ENCODE data around the gene GALNS.

Gene GALNS

GRCh38 chr16:88888057-88888456 lies 31.3 kb upstream of the GALNS start:
- H3K4me3 ChIP-seq (ENCODE audit: low read depth, low read length), result no peak overlapping the region
- DNase-seq (ENCODE audit: low read depth, low spot score), result no peak
- no peak for TF ChIP-seq CTCF (IDR thresholded peaks at IDR 0.05; ENCODE audit: low read depth, low read length)
- in situ Hi-C loops (cut with HindIII; ENCODE audit: low sequenced_read_pairs), result no loop called here

- no peak for TF ChIP-seq CTCF (IDR thresholded peaks at IDR 0.05; ENCODE audit: low read depth, low read length)
- DNase-seq (ENCODE audit: low read depth, low spot score), result no peak
- H3K4me3 ChIP-seq (ENCODE audit: low read depth, low read length), result no peak overlapping the region
Measured at GRCh38 chr16:88886845-88887521, 30.2 kb upstream of the GALNS start.

GRCh38 chr16:88886420-88886844 lies 29.7 kb upstream of the GALNS start:
- no peak for DNase-seq (ENCODE audit: low read depth, low spot score)
- H3K4me3 ChIP-seq (ENCODE audit: low read depth, low read length), result no peak overlapping the region
- no peak for TF ChIP-seq CTCF (IDR thresholded peaks at IDR 0.05; ENCODE audit: low read depth, low read length)
- in situ Hi-C loops (cut with HindIII; ENCODE audit: low sequenced_read_pairs), result no loop called here

More at GRCh38 chr16:88886845-88887521, 30.2 kb upstream of the GALNS start:
- in situ Hi-C loops (cut with HindIII; ENCODE audit: low sequenced_read_pairs), result no loop called here

GRCh38 chr16:88885693-88886280 lies 29.0 kb upstream of the GALNS start:
- no peak for TF ChIP-seq CTCF (IDR thresholded peaks at IDR 0.05; ENCODE audit: low read depth, low read length)
- in situ Hi-C loops (cut with HindIII; ENCODE audit: low sequenced_read_pairs), result no loop called here
- no peak overlapping the region for H3K4me3 ChIP-seq (ENCODE audit: low read depth, low read length)
- no peak for DNase-seq (ENCODE audit: low read depth, low spot score)

GRCh38 chr16:88884569-88885271 lies 28.0 kb upstream of the GALNS start:
- no peak for TF ChIP-seq CTCF (IDR thresholded peaks at IDR 0.05; ENCODE audit: low read depth, low read length)
- in situ Hi-C loops (cut with HindIII; ENCODE audit: low sequenced_read_pairs), result no loop called here
- no peak overlapping the region for H3K4me3 ChIP-seq (ENCODE audit: low read depth, low read length)
- no peak for DNase-seq (ENCODE audit: low read depth, low spot score)

GRCh38 chr16:88883946-88884345 lies 27.2 kb upstream of the GALNS start:
- in situ Hi-C loops (cut with HindIII; ENCODE audit: low sequenced_read_pairs), result no loop called here
- TF ChIP-seq CTCF (IDR thresholded peaks at IDR 0.05; ENCODE audit: low read depth, low read length), result no peak
- no peak overlapping the region for H3K4me3 ChIP-seq (ENCODE audit: low read depth, low read length)
- DNase-seq (ENCODE audit: low read depth, low spot score), result no peak

Data from astrocyte of the spinal cord (primary cell).